ENCODE results near the gene CHST14.

CHST14 gene

GRCh38 chr15:40461958-40462357 lies 8.8 kb upstream of the CHST14 start:
- DNase-seq (ENCODE audit: low read depth in 3 of 3, low spot score in 1 of 3): no peak

DNA sequence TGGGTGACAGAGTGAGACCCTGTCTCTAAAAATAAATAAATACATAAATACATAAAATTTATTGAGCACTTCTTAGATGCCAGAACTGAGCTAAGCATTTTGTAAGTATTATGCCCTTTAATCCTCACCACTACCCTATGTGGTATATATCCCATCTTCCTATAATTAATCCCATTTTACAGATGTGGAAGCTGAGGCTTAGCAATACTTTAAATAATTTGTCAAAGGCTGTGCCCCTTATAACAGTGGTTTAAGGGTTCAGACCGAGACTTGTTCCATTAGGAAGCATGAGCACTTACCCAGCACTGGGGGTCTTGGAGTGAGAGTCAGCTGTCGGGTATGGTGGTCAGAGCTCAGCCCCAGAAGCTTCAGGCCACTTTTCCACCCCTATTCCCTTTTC lies 7.5 kb upstream of the CHST14 start:
- no peak for DNase-seq (ENCODE audit: low read depth in 3 of 3, low spot score in 1 of 3)

- DNase-seq (ENCODE audit: low read depth in 3 of 3, low spot score in 1 of 3): no peak
Measured at GRCh38 chr15:40463886-40464545, 6.8 kb upstream of the CHST14 start.

- no peak for DNase-seq (ENCODE audit: low read depth in 3 of 3, low spot score in 1 of 3)
Measured at GRCh38 chr15:40464595-40465185, 6.1 kb upstream of the CHST14 start.

GRCh38 chr15:40465939-40466338 lies 4.8 kb upstream of the CHST14 start:
- no peak for DNase-seq (ENCODE audit: low read depth in 3 of 3, low spot score in 1 of 3)

- DNase-seq (ENCODE audit: low read depth in 3 of 3, low spot score in 1 of 3): no peak
Measured at GRCh38 chr15:40466426-40467260, 4.1 kb upstream of the CHST14 start.

GRCh38 chr15:40467261-40467615 lies 3.5 kb upstream of the CHST14 start:
- no peak for DNase-seq (ENCODE audit: low read depth in 3 of 3, low spot score in 1 of 3)

GRCh38 chr15:40468898-40469331 lies 1.9 kb upstream of the CHST14 start:
- no peak for DNase-seq (ENCODE audit: low read depth in 3 of 3, low spot score in 1 of 3)

- no peak for DNase-seq (ENCODE audit: low read depth in 3 of 3, low spot score in 1 of 3)
Measured at GRCh38 chr15:40469776-40470390, 901 bp upstream of the CHST14 start.

DNA sequence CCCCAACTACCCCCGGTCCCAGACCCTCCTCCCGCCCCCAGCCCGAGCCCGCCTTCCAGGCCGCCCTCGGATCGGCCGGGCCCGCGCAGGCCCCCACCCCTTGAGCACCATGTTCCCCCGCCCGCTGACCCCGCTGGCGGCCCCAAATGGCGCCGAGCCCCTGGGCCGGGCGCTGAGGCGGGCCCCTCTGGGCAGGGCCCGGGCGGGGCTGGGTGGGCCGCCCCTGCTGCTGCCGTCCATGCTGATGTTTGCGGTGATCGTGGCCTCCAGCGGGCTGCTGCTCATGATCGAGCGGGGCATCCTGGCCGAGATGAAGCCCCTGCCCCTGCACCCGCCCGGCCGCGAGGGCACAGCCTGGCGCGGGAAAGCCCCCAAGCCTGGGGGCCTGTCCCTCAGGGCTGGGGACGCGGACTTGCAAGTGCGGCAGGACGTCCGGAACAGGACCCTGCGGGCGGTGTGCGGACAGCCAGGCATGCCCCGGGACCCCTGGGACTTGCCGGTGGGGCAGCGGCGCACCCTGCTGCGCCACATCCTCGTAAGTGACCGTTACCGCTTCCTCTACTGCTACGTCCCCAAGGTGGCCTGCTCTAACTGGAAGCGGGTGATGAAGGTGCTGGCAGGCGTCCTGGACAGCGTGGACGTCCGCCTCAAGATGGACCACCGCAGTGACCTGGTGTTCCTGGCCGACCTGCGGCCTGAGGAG lies 472 bp downstream of the CHST14 start:
- DNase-seq (ENCODE audit: low read depth in 3 of 3, low spot score in 1 of 3): no peak

- no peak for DNase-seq (ENCODE audit: low read depth in 3 of 3, low spot score in 1 of 3)
Measured at GRCh38 chr15:40471808-40472150, 995 bp downstream of the CHST14 start.

- no peak for DNase-seq (ENCODE audit: low read depth in 3 of 3, low spot score in 1 of 3)
Measured at GRCh38 chr15:40472171-40472727, 1.5 kb downstream of the CHST14 start.

DNA sequence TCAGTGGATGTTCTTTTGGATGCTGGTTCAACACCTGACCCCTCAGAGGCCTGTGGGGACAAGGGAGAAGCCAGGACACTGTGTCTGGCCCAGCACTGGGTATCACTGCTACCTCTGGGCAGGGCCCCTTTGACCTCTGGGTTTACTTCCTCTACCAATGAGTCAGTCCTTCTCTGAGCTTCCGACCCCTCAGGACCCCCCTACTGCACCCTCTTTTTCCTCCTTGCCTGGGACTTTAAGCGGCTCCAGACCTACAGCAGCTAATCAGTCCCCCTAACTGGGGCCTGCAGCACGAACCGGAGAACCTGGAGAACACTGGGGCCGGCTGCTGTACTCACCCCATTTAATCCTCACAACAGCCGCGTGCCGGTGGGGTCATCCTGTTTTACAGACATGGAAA lies 3.8 kb downstream of the CHST14 start:
- no peak for DNase-seq (ENCODE audit: low read depth in 3 of 3, low spot score in 1 of 3)

- no peak for DNase-seq (ENCODE audit: low read depth in 3 of 3, low spot score in 1 of 3)
Measured at GRCh38 chr15:40477642-40478327, 7.0 kb downstream of the CHST14 start.

DNA sequence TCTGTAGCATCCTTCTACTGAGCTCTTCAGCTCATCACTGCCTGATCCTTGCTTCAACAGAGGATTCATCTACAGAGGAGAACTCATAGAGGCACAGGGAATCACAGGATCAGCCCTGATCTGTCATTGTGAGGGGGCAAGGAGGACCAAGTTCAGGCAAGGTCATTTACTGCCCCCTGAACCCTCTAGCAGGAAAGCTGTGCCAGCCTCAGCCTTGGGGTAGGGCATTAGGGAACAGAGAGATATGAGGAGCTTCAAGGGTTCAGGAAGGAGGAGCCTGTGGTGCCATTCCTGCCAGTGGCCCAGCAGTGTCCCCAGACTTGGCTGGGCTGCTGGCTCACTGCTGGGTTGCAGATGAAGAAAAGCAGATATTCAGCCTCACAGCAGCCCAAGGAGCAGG lies 8.2 kb downstream of the CHST14 start:
- no peak for DNase-seq (ENCODE audit: low read depth in 3 of 3, low spot score in 1 of 3)

DNA sequence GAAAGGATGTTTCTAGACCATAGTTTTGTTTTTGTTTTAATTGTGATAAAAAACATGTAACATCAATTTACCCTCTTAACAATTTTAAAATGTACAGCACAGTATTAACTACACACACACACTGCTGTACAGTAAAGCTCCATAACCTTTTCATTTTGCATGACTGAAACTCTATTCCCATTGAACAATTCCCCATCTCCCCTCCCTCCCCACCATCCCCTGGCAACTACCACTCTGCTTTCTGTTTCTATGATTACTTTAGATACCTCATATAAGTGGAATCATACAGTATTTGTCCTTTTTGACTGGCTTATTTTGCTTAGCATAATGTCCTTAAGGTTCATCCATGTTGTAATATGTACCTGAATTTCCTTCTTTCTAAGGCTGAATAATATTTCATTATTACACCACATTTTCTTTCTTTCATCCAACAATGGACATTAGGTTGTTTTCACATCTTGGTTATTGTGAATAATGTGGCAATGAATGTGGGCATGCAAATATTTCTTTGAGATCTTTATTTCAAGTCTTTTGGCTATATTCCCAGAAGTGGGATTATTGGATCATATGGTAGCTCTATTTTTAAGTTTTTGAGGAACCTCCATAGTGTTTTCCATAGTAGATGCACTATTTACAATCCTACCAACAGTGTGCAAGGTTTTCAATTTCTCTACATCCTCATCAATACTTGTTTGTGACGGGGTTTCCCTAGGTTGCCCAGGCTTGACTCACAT lies 10.7 kb downstream of the CHST14 start:
- no peak for DNase-seq (ENCODE audit: low read depth in 3 of 3, low spot score in 1 of 3)

GRCh38 chr15:40483919-40484318 lies 13.1 kb downstream of the CHST14 start:
- no peak for DNase-seq (ENCODE audit: low read depth in 3 of 3, low spot score in 1 of 3)

DNA sequence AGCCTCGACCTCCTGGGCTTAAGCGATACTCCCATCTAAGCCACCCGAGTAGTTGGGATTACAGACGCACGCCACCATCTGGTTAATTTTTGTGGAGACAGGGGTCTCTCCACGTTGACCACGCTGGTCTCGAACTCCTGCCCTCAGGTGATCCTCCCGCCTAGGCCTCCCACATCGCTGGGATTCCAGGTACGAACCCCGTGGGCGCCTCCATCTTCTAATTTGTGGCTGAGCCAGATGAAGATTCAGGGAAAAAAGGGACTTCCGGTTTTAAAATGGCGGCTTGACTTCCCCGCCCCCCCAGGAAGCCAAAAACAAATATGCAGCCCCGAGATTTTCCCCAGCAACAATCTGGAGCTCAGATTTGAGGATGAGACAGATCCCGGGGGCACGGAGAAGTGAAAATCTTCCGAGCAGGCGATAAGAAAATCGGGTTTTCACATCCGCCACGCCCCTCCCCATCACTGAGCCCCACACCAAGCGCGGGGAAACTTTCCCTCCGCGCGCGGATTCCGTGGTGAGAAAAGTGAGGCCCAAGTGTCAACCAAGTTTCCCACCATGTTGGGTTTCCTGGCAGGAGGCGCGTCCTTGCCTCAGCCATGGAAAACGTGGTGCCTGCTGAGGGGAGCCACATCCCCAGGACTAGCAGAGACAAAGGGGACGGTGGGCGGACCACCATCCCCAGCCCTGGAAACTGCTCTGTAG lies 15.4 kb downstream of the CHST14 start:
- no peak for DNase-seq (ENCODE audit: low read depth in 3 of 3, low spot score in 1 of 3)
